H1 (cell line): ENCODE results near the gene BCAR1. TPM values are rescaled to one million over a fixed set of nuclear protein-coding genes. Genes with fewer than 3 reads are reported as not detected.
A peak's percentile ranks its signal among the peaks of the same experiment; 100 is the strongest.

Source experiments
- CTCF ChIA-PET: fragments of 300-600 bp; sonication (Branson Sonifier 250); formaldehyde crosslinking; loops from one replicate; lab custom pipeline; 2021; ENCODE audit not compliant: partially characterized antibody; lab: Charles Lee
- POLR2A ChIA-PET: fragments of 300-600 bp; sonication (Branson Sonifier 250); formaldehyde crosslinking; loops from one replicate; lab custom pipeline; 2021; ENCODE audit warnings: inconsistent platforms; ENCODE audit not compliant: partially characterized antibody; lab: Charles Lee
- DNase-seq, 2 experiments: peaks; one replicate each; pipeline versions ENCODE4 v3.0.0 to v3.0.0-alpha.2; 2010 to 2022; ENCODE audit warnings: low spot score in 2 of 2, low read depth in 1 of 2, mixed read lengths in 1 of 2
- FAIRE-seq: peaks from 2 replicates; lab custom pipeline; 2011; peaks lifted over from hg19 to GRCh38; lab: Jason Lieb, UNC
- H2AFZ ChIP-seq: 2 replicates; pipeline ENCODE4 v1.8.1; 2012; ENCODE audit warnings: low read length, inconsistent platforms
- H2AK5ac ChIP-seq: 2 replicates; pipeline ENCODE4 v1.6.1; 2013; ENCODE audit warnings: low read depth, low read length
- H2BK120ac ChIP-seq: replicated peaks from 2 replicates; pipeline ENCODE3; 2013; ENCODE audit warnings: low read depth, low read length, inconsistent platforms
- H2BK12ac ChIP-seq: 2 replicates; pipeline ENCODE4 v1.6.1; 2013; ENCODE audit warnings: low read depth, low read length
- H2BK15ac ChIP-seq: 2 replicates; pipeline ENCODE4 v1.6.1; 2013; ENCODE audit warnings: low read length
- H2BK20ac ChIP-seq: 2 replicates; pipeline ENCODE4 v1.6.1; 2013; ENCODE audit warnings: low read length
- H2BK5ac ChIP-seq: 2 replicates; pipeline ENCODE4 v1.6.1; 2013; ENCODE audit warnings: low read depth, low read length
- H3K14ac ChIP-seq: 2 replicates; pipeline ENCODE4 v1.6.1; 2013; ENCODE audit warnings: inconsistent platforms; ENCODE audit not compliant: insufficient read length
- H3K18ac ChIP-seq: 2 replicates; pipeline ENCODE4 v1.6.1; 2013; ENCODE audit warnings: low read length; ENCODE audit errors: extremely low read depth
- H3K23ac ChIP-seq: 2 replicates; pipeline ENCODE4 v1.6.1; 2013; ENCODE audit warnings: inconsistent platforms; ENCODE audit not compliant: insufficient read length
- H3K23me2 ChIP-seq: 2 replicates; pipeline ENCODE4 v1.6.1; 2013; ENCODE audit warnings: low read depth, low read length
- H3K27ac ChIP-seq: 2 replicates; pipeline ENCODE4 v1.6.1; 2011; ENCODE audit warnings: low read depth, low read length, inconsistent platforms
- H3K27me3 ChIP-seq, 4 experiments: replicated peaks in 1 of 4; 1 replicate in 1 of 4; 2 replicates in 3 of 4; pipeline versions ENCODE4 v1.6.1 to v1.8.1; 2011 to 2013; ENCODE audit warnings: low read length in 3 of 4, mild to moderate bottlenecking in 3 of 4, inconsistent platforms in 2 of 4, mixed read lengths in 2 of 4, moderate library complexity in 1 of 4; ENCODE audit not compliant: control insufficient read depth in 3 of 4, insufficient read depth in 3 of 4; ENCODE audit errors: extremely low read depth in 1 of 4
- H3K36me3 ChIP-seq, 4 experiments: 2 replicates each; pipeline versions ENCODE4 v1.6.1 to v1.8.1; 2011 to 2013; ENCODE audit warnings: mild to moderate bottlenecking in 4 of 4, low read length in 3 of 4, moderate library complexity in 2 of 4, control low read depth in 1 of 4, inconsistent platforms in 1 of 4; ENCODE audit not compliant: insufficient read depth in 4 of 4, control insufficient read depth in 2 of 4
- H3K4ac ChIP-seq: replicated peaks from 2 replicates; pipeline ENCODE3; 2013; ENCODE audit warnings: low read length, low read depth, mixed read lengths, inconsistent platforms; ENCODE audit not compliant: insufficient read length
- H3K4me1 ChIP-seq, 4 experiments: replicated peaks in 1 of 4; 1 replicate in 1 of 4; 2 replicates in 3 of 4; pipeline versions ENCODE4 v1.6.1 to v1.8.1; 2011 to 2013; ENCODE audit warnings: low read length in 3 of 4, inconsistent platforms in 2 of 4, mixed read lengths in 1 of 4; ENCODE audit not compliant: insufficient read depth in 4 of 4, control insufficient read depth in 3 of 4
- H3K4me2 ChIP-seq, 2 experiments: 2 replicates each; pipeline versions ENCODE4 v1.6.1 to v1.8.1; 2011 to 2013; ENCODE audit warnings: low read depth in 2 of 2, low read length in 2 of 2, control low read depth in 1 of 2, inconsistent platforms in 1 of 2, mild to moderate bottlenecking in 1 of 2; ENCODE audit not compliant: insufficient read depth in 1 of 2
- H3K4me3 ChIP-seq, 4 experiments: fragments of 200-600, 300-600 bp in 1 of 4; sonication (generic), shearing (Covaris generic), sonication (Bioruptor Twin) in 1 of 4; 2 replicates each; pipeline versions ENCODE4 v1.5.1 to v1.8.1; 2011 to 2016; ENCODE audit warnings: low read length in 4 of 4, low read depth in 3 of 4, control low read depth in 2 of 4, inconsistent platforms in 2 of 4, mild to moderate bottlenecking in 2 of 4, mixed read lengths in 1 of 4, moderate library complexity in 1 of 4; ENCODE audit not compliant: insufficient read depth in 2 of 4; ENCODE audit errors: extremely low read depth in 1 of 4
- H3K56ac ChIP-seq: replicated peaks from 2 replicates; pipeline ENCODE3; 2013; ENCODE audit warnings: low read depth, mild to moderate bottlenecking, mixed read lengths, low read length, inconsistent platforms; ENCODE audit not compliant: insufficient read length
- H3K79me1 ChIP-seq: 2 replicates; pipeline ENCODE4 v1.6.1; 2013; ENCODE audit warnings: low read depth, low read length, control low read depth
- H3K79me2 ChIP-seq, 2 experiments: 2 replicates each; pipeline versions ENCODE4 v1.6.1 to v1.8.1; 2012 to 2013; ENCODE audit warnings: low read length in 2 of 2, mild to moderate bottlenecking in 2 of 2, inconsistent platforms in 1 of 2; ENCODE audit not compliant: insufficient read depth in 2 of 2, control insufficient read depth in 1 of 2
- H3K9ac ChIP-seq, 4 experiments: replicated peaks in 1 of 4; 1 replicate in 1 of 4; 2 replicates in 3 of 4; pipeline versions ENCODE4 v1.6.1 to v1.8.1; 2011 to 2013; ENCODE audit warnings: low read depth in 3 of 4, low read length in 3 of 4, control low read depth in 2 of 4, mild to moderate bottlenecking in 2 of 4, moderate library complexity in 2 of 4, inconsistent platforms in 1 of 4; ENCODE audit errors: extremely low read depth in 1 of 4
- H3K9me3 ChIP-seq, 2 experiments: 2 replicates each; pipeline versions ENCODE4 v1.6.1 to v1.8.1; 2012 to 2013; ENCODE audit warnings: mild to moderate bottlenecking in 2 of 2, moderate library complexity in 2 of 2, control low read depth in 1 of 2, inconsistent platforms in 1 of 2, low read depth in 1 of 2, low read length in 1 of 2, mixed read lengths in 1 of 2; ENCODE audit not compliant: insufficient read depth in 2 of 2
- H4K20me1 ChIP-seq, 2 experiments: replicated peaks in 1 of 2; 2 replicates each; pipeline versions ENCODE3 to v1.8.1; 2011 to 2013; ENCODE audit warnings: inconsistent platforms in 2 of 2, low read length in 2 of 2, mild to moderate bottlenecking in 1 of 2; ENCODE audit not compliant: insufficient read depth in 2 of 2, control insufficient read depth in 1 of 2
- H4K5ac ChIP-seq: 2 replicates; pipeline ENCODE4 v1.6.1; 2013; ENCODE audit warnings: low read length, low read depth, mixed read lengths, inconsistent platforms; ENCODE audit not compliant: insufficient read length
- H4K8ac ChIP-seq: 2 replicates; pipeline ENCODE4 v1.8.0; 2013; ENCODE audit warnings: mild to moderate bottlenecking, moderate library complexity, low read length, inconsistent platforms; ENCODE audit not compliant: insufficient read depth; ENCODE audit errors: extremely low read depth
- H4K91ac ChIP-seq: replicated peaks from 2 replicates; pipeline ENCODE3; 2013; ENCODE audit warnings: low read length, mixed read lengths, inconsistent platforms; ENCODE audit not compliant: insufficient read length
- EZH2 ChIP-seq: fragments of 200-600 bp; sonication (generic); IDR thresholded peaks from 2 replicates; pipeline ENCODE4 v1.7.1; 2012; ENCODE audit warnings: low read depth, mild to moderate bottlenecking, moderate library complexity, low read length, inconsistent platforms; ENCODE audit not compliant: severe bottlenecking
- POLR2A ChIP-seq, 2 experiments: IDR thresholded peaks; 1 replicate in 1 of 2; 2 replicates in 1 of 2; pipeline ENCODE4 v1.6.1; 2011; ENCODE audit warnings: low read depth in 2 of 2, low read length in 2 of 2, mild to moderate bottlenecking in 2 of 2; ENCODE audit errors: control extremely low read depth in 1 of 2
- RFX5 ChIP-seq: IDR thresholded peaks from 2 replicates; pipeline ENCODE4 v1.6.1; 2011; ENCODE audit warnings: low read depth, low read length, improper control_type of control experiment, borderline replicate concordance
- RXRA ChIP-seq: IDR thresholded peaks from 2 replicates; pipeline ENCODE4 v1.6.1; 2011; ENCODE audit warnings: low read depth, mild to moderate bottlenecking, low read length, moderate library complexity; ENCODE audit not compliant: insufficient read depth
- SIRT6 ChIP-seq: IDR thresholded peaks from one replicate; pipeline ENCODE4 v1.7.1; 2012; ENCODE audit warnings: low read length, inconsistent platforms
- SIX5 ChIP-seq: IDR thresholded peaks from 2 replicates; pipeline ENCODE4 v1.6.1; 2011; ENCODE audit warnings: mild to moderate bottlenecking, low read depth, low read length
- SRF ChIP-seq: IDR thresholded peaks from 2 replicates; pipeline ENCODE4 v1.6.1; 2011; ENCODE audit warnings: mild to moderate bottlenecking, low read depth, low read length, moderate library complexity
- SUZ12 ChIP-seq: fragments of 200-600 bp; sonication (generic); IDR thresholded peaks from 2 replicates; pipeline ENCODE4 v1.6.1; 2012; ENCODE audit warnings: mild to moderate bottlenecking, inconsistent platforms, low read length, moderate library complexity, mixed read lengths
- TCF12 ChIP-seq: IDR thresholded peaks from 2 replicates; pipeline ENCODE4 v1.6.1; 2011; ENCODE audit warnings: low read depth, mild to moderate bottlenecking, low read length
- WGBS, 2 experiments: shearing (Covaris generic) in 1 of 2; methylation state at CpG; one replicate each; pipeline versions ENCODE4 v1.1.6 to v1.1.7; 2013 to 2015; ENCODE audit warnings: low lambda C conversion rate in 2 of 2, mixed read lengths in 2 of 2, inconsistent platforms in 1 of 2, low coverage in 1 of 2, missing lambda C conversion rate in 1 of 2; ENCODE audit not compliant: insufficient replicate concordance in 2 of 2, insufficient coverage in 1 of 2, insufficient read length in 1 of 2; ENCODE audit errors: extremely low coverage in 1 of 2, missing lambda C conversion rate in 1 of 2; 5-methylcytosine and 5-hydroxymethylcytosine counted together
- polyA plus RNA-seq, 7 experiments: library from polyadenylated mRNA; depleted of rRNA in 3 of 7; stranded (reverse) in 5 of 7; unstranded in 2 of 7; fragments of >200 nt in 5 of 7; fragments of 200-250 nt in 2 of 7; gene quantifications; 1 replicate in 5 of 7; 2 replicates in 1 of 7; 4 replicates in 1 of 7; pipeline versions ENCODE4 v1.2.1 to v1.2.3, GENCODE V29; 2011 to 2013; ENCODE audit warnings: missing spikeins in 2 of 7, mixed read lengths in 2 of 7
- total RNA-seq: library from RNA; stranded (reverse); fragmentation: NEBNext Ultra II Directional; extraction: Animal tissue kit (Norgen Biotek cat#: 25700); gene quantifications from 2 replicates; pipeline ENCODE4 v1.2.1, GENCODE V29; 2021

The BCAR1 gene
- total and polyA plus RNA-seq, 2 of the 8 experiments (the other 6 are each of a cell fraction or from before 2014, with no cell fraction given) = 59.8 to 105 TPM

DNA sequence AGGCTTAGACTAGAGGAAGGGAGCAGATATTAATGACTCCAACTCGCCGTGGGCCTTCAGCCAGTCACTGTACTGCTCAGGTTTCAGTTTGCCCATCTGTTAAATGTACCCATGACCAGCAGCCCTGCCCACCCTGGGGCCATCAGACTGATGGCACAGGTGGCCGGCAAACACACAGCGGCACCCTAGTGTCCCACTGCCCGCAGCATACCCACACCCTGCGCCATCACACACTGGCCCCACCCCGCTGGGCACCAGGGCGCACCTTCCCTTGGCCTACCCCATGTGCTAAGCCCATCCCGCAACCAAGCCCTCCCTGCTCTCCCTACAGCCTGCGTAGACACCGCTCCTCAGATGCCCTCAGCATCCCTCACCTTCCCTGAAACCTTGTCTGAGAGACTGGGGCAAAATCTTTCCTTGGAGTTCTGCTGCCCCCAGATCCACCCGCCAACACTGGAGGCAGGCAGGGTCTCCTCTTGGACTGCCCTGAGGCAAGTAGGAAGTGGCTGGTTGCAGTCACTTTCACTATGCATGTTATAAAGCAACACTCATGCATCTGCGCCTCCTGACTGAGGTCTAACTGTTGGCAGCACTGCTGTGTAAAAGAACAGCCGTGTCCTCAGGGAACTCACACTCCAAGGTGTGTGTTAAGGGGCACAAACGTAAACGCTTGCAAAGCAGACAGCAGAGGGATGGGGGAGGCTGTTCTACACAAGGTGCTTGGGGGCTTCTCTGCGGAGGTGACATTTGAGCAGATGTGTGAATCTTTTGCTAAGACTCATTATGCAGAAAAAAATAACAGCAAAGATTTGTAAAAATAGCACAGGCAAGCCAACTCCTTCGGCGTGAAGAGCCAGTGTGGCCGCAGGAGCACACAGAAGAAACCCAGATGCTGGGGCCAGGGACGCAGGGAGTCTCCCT, 6.7 kb upstream of the BCAR1 start:
- Histone ChIP-seq H4K20me1 (peaks cover 5 to 25% of the 10 kb centered on the region in 2 experiments), H3K4me3 (no peak overlapping the region), H2BK5ac (peak overlapping the region; percentile 74), H2BK120ac (no peak overlapping the region), H3K79me2 (peaks cover 0 to 81% of the 10 kb centered on the region in 2 experiments; a peak in 2 of 4 replicates), H3K14ac (no peak overlapping the region), H3K27me3 (no peaks in the 10 kb centered on the region), H2AK5ac (peak overlapping the region; percentile 77; the same call in 1 of the 2 replicates), H3K36me3 (no peaks in the 10 kb centered on the region), H3K4ac (peak overlapping the region; percentile 3), H3K18ac (peak overlapping the region; percentile 48; the same call in 1 of the 2 replicates), H3K23ac (no peak overlapping the region), H3K27ac (no peak overlapping the region), H2AFZ (no peak overlapping the region), H3K79me1 (peaks cover 31% of the 10 kb centered on the region), H3K56ac (no peak overlapping the region), H4K8ac (no peak overlapping the region), H3K4me1 (peaks cover 13 to 58% (median 45%) of the 10 kb centered on the region in 4 experiments), H4K5ac (no peak overlapping the region), H3K9ac (no peak overlapping the region), H3K4me2 (no peak overlapping the region; a peak in 1 of 4 replicates), H3K23me2 (peaks cover 4% of the 10 kb centered on the region; the same call in 1 of the 2 replicates), H2BK15ac (peak overlapping the region; percentile 92; the same call in 1 of the 2 replicates), H2BK12ac (peak overlapping the region; percentile 84; the same call in 1 of the 2 replicates)
- DNase-seq = no peak
- POLR2A ChIA-PET = interaction anchor here (0.5 to 16.2 kb wide), 6 partner anchors 7 to 109 kb away, joined by 3 to 375 read pairs (median 4); no protein-coding TSS in a partner anchor
- WGBS, 2 experiments = 88% methylated on average over 21 of the region's 21 CpGs; no CpG with 5 or more reads in 1 of the 2 experiments
- TF ChIP-seq SRF = no peak
- no peak for TF ChIP-seq SUZ12
- TF ChIP-seq TCF12 = no peak
- TF ChIP-seq RFX5 = no peak
- no peak for TF ChIP-seq POLR2A (IDR thresholded peaks at IDR 0.05; ENCODE audit: control extremely low read depth in 1 of 2, low read depth in 2 of 2, low read length in 2 of 2)
- no peak for TF ChIP-seq SIX5
- TF ChIP-seq SIRT6 = no peak
- TF ChIP-seq RXRA = no peak
- TF ChIP-seq EZH2 = no peak
- TF ChIP-seq, all 59 proteins: peak for 0
- Histone ChIP-seq H4K91ac (peak overlapping the region; percentile 5), H3K9me3 (no peaks in the 10 kb centered on the region), H2BK20ac (no peak overlapping the region; the same call in 1 of the 2 replicates)
- no peak for FAIRE-seq
- CTCF ChIA-PET = interaction anchor here (1.2 to 15.7 kb wide), 3 partner anchors 23 to 396 kb away, joined by 4 to 236 read pairs (median 5); no protein-coding TSS in a partner anchor
